ENCODE measurements around the gene PGBD2. TPM values are rescaled to one million over a fixed set of nuclear protein-coding genes. Genes with fewer than 3 reads are reported as not detected.

The PGBD2 gene
- total and polyA plus RNA-seq, 2 of the 13 experiments (the other 11 are each of a cell fraction or from before 2014, with no cell fraction given) = 6.0 to 7.4 TPM

DNA sequence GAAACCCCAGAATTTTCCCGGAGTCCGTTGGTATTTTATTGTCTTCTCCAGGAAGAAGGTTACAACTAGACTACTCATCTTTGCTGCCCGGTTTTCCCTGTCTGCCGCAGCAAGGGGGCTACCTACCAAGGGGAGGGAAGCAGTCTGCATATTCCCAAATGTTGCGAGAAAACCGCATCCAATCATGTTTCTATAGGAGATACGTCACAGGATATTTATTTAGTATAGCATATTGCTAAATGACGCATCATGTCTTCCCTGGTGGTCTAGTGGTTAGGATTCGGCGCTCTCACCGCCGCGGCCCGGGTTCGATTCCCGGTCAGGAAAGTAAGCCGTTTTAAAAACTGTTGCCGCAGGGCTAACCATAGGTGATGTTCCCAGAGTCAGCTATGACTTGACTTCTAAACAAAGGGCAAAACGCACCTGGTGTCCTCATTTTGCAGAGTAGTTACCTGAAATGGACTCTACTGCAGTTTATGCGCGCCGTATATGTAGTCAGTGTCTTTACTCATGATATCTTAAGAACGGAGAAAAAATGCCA, 32.0 kb upstream of the PGBD2 start (continued):
- TF ChIP-seq SETDB1 (CRISPR knock-in tag; IDR thresholded peaks at IDR 0.05; ENCODE audit: borderline replicate concordance) = no peak
- TF ChIP-seq ZBTB42 (CRISPR knock-in tag; IDR thresholded peaks at IDR 0.05) = no peak
- TF ChIP-seq, protein P1, sequence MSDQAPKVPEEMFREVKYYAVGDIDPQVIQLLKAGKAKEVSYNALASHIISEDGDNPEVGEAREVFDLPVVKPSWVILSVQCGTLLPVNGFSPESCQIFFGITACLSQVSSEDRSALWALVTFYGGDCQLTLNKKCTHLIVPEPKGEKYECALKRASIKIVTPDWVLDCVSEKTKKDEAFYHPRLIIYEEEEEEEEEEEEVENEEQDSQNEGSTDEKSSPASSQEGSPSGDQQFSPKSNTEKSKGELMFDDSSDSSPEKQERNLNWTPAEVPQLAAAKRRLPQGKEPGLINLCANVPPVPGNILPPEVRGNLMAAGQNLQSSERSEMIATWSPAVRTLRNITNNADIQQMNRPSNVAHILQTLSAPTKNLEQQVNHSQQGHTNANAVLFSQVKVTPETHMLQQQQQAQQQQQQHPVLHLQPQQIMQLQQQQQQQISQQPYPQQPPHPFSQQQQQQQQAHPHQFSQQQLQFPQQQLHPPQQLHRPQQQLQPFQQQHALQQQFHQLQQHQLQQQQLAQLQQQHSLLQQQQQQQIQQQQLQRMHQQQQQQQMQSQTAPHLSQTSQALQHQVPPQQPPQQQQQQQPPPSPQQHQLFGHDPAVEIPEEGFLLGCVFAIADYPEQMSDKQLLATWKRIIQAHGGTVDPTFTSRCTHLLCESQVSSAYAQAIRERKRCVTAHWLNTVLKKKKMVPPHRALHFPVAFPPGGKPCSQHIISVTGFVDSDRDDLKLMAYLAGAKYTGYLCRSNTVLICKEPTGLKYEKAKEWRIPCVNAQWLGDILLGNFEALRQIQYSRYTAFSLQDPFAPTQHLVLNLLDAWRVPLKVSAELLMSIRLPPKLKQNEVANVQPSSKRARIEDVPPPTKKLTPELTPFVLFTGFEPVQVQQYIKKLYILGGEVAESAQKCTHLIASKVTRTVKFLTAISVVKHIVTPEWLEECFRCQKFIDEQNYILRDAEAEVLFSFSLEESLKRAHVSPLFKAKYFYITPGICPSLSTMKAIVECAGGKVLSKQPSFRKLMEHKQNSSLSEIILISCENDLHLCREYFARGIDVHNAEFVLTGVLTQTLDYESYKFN (CRISPR knock-in tag; conservative IDR thresholded peaks at IDR 0.05) = no peak; the same call in 1 of the 2 replicates
- TF ChIP-seq ZNF331 (CRISPR knock-in tag; IDR thresholded peaks at IDR 0.05) = peak; percentile 44; the same call in 1 of the 2 replicates
- TF ChIP-seq, protein P2, sequence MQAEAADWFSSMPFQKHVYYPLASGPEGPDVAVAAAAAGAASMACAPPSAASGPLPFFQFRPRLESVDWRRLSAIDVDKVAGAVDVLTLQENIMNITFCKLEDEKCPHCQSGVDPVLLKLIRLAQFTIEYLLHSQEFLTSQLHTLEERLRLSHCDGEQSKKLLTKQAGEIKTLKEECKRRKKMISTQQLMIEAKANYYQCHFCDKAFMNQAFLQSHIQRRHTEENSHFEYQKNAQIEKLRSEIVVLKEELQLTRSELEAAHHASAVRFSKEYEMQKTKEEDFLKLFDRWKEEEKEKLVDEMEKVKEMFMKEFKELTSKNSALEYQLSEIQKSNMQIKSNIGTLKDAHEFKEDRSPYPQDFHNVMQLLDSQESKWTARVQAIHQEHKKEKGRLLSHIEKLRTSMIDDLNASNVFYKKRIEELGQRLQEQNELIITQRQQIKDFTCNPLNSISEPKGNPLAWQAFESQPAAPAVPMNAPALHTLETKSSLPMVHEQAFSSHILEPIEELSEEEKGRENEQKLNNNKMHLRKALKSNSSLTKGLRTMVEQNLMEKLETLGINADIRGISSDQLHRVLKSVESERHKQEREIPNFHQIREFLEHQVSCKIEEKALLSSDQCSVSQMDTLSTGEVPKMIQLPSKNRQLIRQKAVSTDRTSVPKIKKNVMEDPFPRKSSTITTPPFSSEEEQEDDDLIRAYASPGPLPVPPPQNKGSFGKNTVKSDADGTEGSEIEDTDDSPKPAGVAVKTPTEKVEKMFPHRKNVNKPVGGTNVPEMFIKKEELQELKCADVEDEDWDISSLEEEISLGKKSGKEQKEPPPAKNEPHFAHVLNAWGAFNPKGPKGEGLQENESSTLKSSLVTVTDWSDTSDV (CRISPR knock-in tag; IDR thresholded peaks at IDR 0.05) = no peak
- TF ChIP-seq, protein P3, sequence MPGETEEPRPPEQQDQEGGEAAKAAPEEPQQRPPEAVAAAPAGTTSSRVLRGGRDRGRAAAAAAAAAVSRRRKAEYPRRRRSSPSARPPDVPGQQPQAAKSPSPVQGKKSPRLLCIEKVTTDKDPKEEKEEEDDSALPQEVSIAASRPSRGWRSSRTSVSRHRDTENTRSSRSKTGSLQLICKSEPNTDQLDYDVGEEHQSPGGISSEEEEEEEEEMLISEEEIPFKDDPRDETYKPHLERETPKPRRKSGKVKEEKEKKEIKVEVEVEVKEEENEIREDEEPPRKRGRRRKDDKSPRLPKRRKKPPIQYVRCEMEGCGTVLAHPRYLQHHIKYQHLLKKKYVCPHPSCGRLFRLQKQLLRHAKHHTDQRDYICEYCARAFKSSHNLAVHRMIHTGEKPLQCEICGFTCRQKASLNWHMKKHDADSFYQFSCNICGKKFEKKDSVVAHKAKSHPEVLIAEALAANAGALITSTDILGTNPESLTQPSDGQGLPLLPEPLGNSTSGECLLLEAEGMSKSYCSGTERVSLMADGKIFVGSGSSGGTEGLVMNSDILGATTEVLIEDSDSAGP (CRISPR knock-in tag; IDR thresholded peaks at IDR 0.05; ENCODE audit: borderline replicate concordance) = no peak
- no peak for TF ChIP-seq SKIL (CRISPR knock-in tag; IDR thresholded peaks at IDR 0.05; ENCODE audit: borderline replicate concordance)
- peak; percentile 8; the same call in 1 of the 2 replicates for TF ChIP-seq ZNF343 (CRISPR knock-in tag; IDR thresholded peaks at IDR 0.05)
- TF ChIP-seq, protein P4, sequence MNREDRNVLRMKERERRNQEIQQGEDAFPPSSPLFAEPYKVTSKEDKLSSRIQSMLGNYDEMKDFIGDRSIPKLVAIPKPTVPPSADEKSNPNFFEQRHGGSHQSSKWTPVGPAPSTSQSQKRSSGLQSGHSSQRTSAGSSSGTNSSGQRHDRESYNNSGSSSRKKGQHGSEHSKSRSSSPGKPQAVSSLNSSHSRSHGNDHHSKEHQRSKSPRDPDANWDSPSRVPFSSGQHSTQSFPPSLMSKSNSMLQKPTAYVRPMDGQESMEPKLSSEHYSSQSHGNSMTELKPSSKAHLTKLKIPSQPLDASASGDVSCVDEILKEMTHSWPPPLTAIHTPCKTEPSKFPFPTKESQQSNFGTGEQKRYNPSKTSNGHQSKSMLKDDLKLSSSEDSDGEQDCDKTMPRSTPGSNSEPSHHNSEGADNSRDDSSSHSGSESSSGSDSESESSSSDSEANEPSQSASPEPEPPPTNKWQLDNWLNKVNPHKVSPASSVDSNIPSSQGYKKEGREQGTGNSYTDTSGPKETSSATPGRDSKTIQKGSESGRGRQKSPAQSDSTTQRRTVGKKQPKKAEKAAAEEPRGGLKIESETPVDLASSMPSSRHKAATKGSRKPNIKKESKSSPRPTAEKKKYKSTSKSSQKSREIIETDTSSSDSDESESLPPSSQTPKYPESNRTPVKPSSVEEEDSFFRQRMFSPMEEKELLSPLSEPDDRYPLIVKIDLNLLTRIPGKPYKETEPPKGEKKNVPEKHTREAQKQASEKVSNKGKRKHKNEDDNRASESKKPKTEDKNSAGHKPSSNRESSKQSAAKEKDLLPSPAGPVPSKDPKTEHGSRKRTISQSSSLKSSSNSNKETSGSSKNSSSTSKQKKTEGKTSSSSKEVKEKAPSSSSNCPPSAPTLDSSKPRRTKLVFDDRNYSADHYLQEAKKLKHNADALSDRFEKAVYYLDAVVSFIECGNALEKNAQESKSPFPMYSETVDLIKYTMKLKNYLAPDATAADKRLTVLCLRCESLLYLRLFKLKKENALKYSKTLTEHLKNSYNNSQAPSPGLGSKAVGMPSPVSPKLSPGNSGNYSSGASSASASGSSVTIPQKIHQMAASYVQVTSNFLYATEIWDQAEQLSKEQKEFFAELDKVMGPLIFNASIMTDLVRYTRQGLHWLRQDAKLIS (CRISPR knock-in tag; IDR thresholded peaks at IDR 0.05) = no peak
- TF ChIP-seq MBD4 (IDR thresholded peaks at IDR 0.05; ENCODE audit: borderline replicate concordance, low read length) = no peak

All from HepG2 (cell line).